IPS-15b (cell line): ENCODE measurements around the gene BTBD16.

ENCODE experiments used
- H3K27me3 ChIP-seq: one replicate; pipeline ENCODE4 v1.6.1; 2013; ENCODE audit warnings: low read length; ENCODE audit not compliant: control insufficient read depth, insufficient read depth
- H3K36me3 ChIP-seq: one replicate; pipeline ENCODE4 v1.6.1; 2013; ENCODE audit warnings: low read length; ENCODE audit not compliant: control insufficient read depth, insufficient read depth
- H3K4me1 ChIP-seq: one replicate; pipeline ENCODE4 v1.6.1; 2013; ENCODE audit warnings: mild to moderate bottlenecking, low read length; ENCODE audit not compliant: control insufficient read depth, insufficient read depth
- H3K4me3 ChIP-seq: one replicate; pipeline ENCODE4 v1.5.1; 2013; ENCODE audit warnings: low read depth, low read length
- H3K9ac ChIP-seq: one replicate; pipeline ENCODE4 v1.6.1; 2013; ENCODE audit warnings: low read depth, mild to moderate bottlenecking, low read length
- H3K9me3 ChIP-seq: one replicate; pipeline ENCODE4 v1.6.1; 2013; ENCODE audit warnings: mild to moderate bottlenecking, low read length; ENCODE audit not compliant: control insufficient read depth, insufficient read depth

The BTBD16 gene

DNA sequence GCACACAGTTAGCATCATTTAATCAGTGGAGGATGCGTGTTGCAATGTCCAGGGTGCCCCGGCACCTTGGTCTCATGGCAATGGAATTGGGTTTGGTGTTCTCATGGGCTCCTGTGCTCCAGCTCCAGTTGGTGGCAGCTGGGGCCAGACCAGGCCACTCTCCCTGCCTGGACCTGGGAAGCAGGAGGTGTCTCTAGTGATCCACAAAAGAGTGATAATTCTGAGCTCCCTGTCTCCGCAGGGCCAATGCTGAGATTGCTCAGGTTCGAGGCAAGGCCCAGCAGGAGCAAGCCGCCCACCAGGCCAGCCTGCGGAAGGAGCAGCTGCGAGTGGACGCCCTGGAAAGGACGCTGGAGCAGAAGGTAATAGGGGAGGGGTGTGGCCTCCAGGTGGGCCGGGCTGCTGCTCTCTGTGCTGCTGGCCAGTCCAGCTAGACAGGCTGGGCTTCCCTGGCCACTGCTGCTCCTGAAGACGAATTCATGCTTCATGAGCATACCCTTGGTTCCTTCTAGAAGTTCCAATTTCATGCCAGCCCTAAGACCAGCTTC is 21.7 kb upstream of the BTBD16 start:
- no peaks in the 10 kb centered on the region for H3K4me1 ChIP-seq
- peaks cover 7% of the 10 kb centered on the region for H3K36me3 ChIP-seq
- no peaks in the 10 kb centered on the region for H3K27me3 ChIP-seq
- H3K4me3 ChIP-seq = no peak overlapping the region
- H3K9me3 ChIP-seq = no peaks in the 10 kb centered on the region
- H3K9ac ChIP-seq = no peak overlapping the region

DNA sequence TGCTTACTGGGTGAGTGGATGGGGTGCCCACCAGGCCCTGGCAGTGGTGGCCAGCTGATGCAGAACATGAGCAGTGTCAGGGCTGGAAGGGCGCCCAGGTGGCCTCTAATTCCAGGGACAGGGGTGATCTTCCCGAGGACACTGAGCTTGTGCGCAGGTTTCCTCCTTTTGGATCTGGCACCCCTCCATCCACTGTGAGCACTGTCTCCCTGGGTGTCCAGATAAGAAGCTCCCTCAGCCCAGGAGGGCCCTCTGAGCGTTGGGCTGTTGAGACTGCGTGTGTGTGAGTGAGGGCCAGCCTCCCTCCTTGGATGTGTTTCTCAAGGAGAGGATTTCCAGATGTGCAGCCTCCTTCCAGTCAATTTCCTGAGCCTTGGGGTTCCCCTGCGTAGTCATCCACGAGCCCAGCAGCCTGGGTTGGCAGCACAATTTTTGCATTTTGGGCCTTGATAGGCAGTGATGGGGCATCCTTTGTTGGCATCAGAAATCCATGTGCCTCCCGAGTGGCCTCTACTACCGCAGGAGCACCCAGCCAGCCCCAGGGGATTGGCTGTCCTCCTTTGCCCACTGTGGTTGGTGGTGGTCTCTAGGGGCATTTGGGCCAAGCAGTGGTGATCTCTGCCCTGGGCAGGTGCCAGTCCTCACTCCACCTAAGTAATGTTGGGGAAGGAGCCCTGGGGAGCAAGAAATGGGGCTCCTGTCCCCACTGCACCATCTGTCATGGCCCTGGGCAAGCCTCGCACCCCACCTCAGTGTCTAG is 20.9 kb upstream of the BTBD16 start:
- H3K4me3 ChIP-seq = no peak overlapping the region
- no peaks in the 10 kb centered on the region for H3K27me3 ChIP-seq
- H3K36me3 ChIP-seq = peaks cover 7% of the 10 kb centered on the region
- H3K9me3 ChIP-seq = no peaks in the 10 kb centered on the region
- no peak overlapping the region for H3K9ac ChIP-seq
- H3K4me1 ChIP-seq = no peaks in the 10 kb centered on the region

GRCh38 chr10:122251459-122252255 is 19.4 kb upstream of the BTBD16 start:
- H3K9me3 ChIP-seq = no peaks in the 10 kb centered on the region
- H3K36me3 ChIP-seq = peaks cover 7% of the 10 kb centered on the region

GRCh38 chr10:122252805-122253204 is 18.3 kb upstream of the BTBD16 start:
- Histone ChIP-seq H3K4me1 (no peaks in the 10 kb centered on the region), H3K9me3 (no peaks in the 10 kb centered on the region), H3K36me3 (peaks cover 4% of the 10 kb centered on the region), H3K9ac (no peak overlapping the region), H3K27me3 (no peaks in the 10 kb centered on the region), H3K4me3 (no peak overlapping the region)

More at GRCh38 chr10:122251459-122252255, 19.4 kb upstream of the BTBD16 start:
- no peak overlapping the region for H3K4me3 ChIP-seq
- no peak overlapping the region for H3K9ac ChIP-seq
- no peaks in the 10 kb centered on the region for H3K4me1 ChIP-seq
- H3K27me3 ChIP-seq = no peaks in the 10 kb centered on the region

DNA sequence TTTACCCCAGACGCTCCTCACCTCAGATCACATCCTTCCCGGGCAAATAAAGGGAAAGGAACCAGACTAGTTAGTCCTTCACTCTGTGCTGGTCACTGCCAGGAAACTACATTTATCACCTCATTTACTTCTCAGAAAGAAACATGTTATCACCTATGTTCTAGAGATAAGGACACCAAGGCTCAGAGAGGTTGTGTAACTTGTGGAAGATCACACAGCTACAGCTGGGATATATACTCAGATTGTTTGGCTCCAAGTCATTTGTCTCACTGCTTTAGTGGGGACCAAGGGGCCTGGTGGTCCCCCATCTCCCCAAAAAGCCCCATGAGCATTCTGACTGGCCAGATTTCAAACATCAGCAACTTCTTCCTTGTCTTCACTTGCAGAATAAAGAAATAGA is 17.5 kb upstream of the BTBD16 start:
- Histone ChIP-seq H3K27me3 (no peaks in the 10 kb centered on the region), H3K9me3 (no peaks in the 10 kb centered on the region), H3K9ac (no peak overlapping the region), H3K4me1 (peaks cover 1% of the 10 kb centered on the region), H3K4me3 (no peak overlapping the region), H3K36me3 (peaks cover 4% of the 10 kb centered on the region)

- no peaks in the 10 kb centered on the region for H3K36me3 ChIP-seq
Measured at GRCh38 chr10:122254831-122255230, 16.3 kb upstream of the BTBD16 start.

DNA sequence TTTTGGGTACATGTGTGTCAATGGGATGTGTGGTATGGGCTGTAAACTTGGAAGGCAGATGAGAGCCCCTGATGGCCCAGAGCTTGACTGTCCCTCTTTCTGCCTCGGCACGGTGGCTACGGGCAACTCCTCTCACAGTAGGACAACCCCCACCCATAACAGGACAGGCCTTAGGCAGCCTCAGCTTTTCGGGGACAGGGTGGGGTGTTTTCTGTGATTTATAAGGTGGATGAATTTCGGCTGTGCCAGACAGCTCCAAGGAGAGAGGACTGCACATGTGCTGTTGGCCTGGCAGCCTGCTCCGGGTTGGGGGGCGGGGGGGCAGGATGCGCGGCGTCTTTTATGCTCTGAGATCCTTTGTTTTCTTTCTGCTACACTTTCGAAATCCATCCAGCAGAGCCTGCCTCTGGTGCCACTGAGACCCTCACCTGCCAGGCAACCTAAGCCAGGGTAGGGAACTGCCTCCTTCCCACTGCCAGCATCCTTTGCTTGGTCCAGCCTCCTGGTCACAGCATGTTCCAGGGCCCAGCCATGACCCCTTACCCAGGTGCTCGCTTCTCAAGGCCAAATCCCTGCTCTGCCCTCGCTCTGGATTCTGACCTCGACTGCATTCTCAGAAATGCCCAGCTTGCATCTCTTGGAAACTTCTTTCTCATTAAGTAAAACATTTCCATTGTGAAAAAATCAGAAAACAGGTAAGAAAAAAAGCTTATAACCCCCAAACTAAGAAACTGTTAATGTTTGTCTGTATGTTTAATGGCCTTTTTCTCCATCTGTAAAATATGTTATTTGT is 15.4 kb upstream of the BTBD16 start:
- no peaks in the 10 kb centered on the region for H3K9me3 ChIP-seq
- no peaks in the 10 kb centered on the region for H3K27me3 ChIP-seq

More at GRCh38 chr10:122254831-122255230, 16.3 kb upstream of the BTBD16 start:
- Histone ChIP-seq H3K4me1 (peaks cover 4% of the 10 kb centered on the region), H3K27me3 (no peaks in the 10 kb centered on the region), H3K9me3 (no peaks in the 10 kb centered on the region), H3K9ac (no peak overlapping the region), H3K4me3 (no peak overlapping the region)

GRCh38 chr10:122257041-122257440 is 14.1 kb upstream of the BTBD16 start:
- no peaks in the 10 kb centered on the region for H3K9me3 ChIP-seq
- no peaks in the 10 kb centered on the region for H3K36me3 ChIP-seq
- H3K9ac ChIP-seq = no peak overlapping the region
- H3K4me3 ChIP-seq = no peak overlapping the region
- H3K4me1 ChIP-seq = peaks cover 4% of the 10 kb centered on the region
- no peaks in the 10 kb centered on the region for H3K27me3 ChIP-seq

More for the DNA sequence above, 15.4 kb upstream of the BTBD16 start:
- no peak overlapping the region for H3K9ac ChIP-seq
- H3K4me3 ChIP-seq = no peak overlapping the region
- H3K4me1 ChIP-seq = peaks cover 4% of the 10 kb centered on the region
- H3K36me3 ChIP-seq = no peaks in the 10 kb centered on the region

DNA sequence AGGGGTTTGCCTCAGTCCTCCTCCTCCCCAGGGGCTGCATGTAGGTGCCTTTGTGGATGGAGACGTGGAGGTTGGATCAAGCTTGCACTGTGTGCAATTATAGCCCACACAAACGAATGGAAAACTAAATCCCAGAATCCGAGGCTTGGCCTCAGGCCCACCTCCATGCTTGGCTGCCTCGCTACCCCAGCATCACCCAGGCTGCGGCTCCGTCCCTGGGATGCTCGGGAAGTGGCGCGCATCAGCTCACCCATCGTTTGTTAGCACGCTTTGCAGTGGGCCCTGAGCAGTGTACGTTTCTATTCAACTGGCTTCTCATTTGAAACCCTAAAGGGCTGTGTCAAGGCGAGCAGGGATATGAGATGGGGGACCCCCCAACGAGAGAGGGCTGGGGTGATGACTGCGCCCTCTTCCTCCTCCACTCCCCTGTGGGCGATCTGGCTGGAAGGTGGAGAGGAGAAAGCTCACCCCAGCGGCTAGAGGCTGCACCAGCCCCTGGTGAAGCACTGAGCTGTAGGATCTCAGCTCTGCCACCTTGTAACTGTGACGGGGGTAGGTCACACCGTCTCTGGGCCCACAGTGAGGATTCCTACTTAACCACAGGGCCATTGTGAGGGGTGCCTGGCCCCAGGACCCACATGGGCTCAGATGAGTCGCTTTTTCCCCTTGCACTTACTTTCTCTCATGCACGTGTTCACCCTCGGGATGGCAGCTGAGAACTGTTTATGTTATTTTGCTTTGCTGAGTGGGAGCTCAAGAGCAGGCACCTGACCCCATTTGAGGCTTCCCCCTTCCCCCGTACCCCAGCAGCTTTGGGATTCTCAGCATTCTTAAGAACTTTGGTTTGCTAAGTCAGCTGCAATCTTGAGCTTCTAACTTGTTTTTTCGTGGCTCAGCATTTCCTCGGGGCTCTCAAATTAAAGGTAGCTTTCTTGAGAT is 12.7 kb upstream of the BTBD16 start:
- H3K9me3 ChIP-seq = no peaks in the 10 kb centered on the region
- H3K4me1 ChIP-seq = peaks cover 4% of the 10 kb centered on the region
- H3K36me3 ChIP-seq = no peaks in the 10 kb centered on the region
- no peak overlapping the region for H3K9ac ChIP-seq
- no peak overlapping the region for H3K4me3 ChIP-seq
- no peaks in the 10 kb centered on the region for H3K27me3 ChIP-seq

- Histone ChIP-seq H3K9me3 (no peaks in the 10 kb centered on the region), H3K9ac (peak overlapping the region; percentile 24), H3K36me3 (no peaks in the 10 kb centered on the region)
Measured at GRCh38 chr10:122259075-122259466, 12.0 kb upstream of the BTBD16 start.

More at GRCh38 chr10:122259075-122259466, 12.0 kb upstream of the BTBD16 start:
- Histone ChIP-seq H3K4me1 (peaks cover 4% of the 10 kb centered on the region), H3K4me3 (no peak overlapping the region), H3K27me3 (no peaks in the 10 kb centered on the region)
